NCI-H446 (cell line): ENCODE data around the gene CD83.

Source experiments
- DNase-seq, 2 experiments: peaks; one replicate each; lab custom pipeline; 2025; lab: John Stamatoyannopoulos, UW

The CD83 gene

GRCh38 chr6:14123386-14124111 lies 6.0 kb downstream of the CD83 start:
- DNase-seq = no peak

GRCh38 chr6:14125346-14125745 lies 7.8 kb downstream of the CD83 start:
- DNase-seq = no peak

GRCh38 chr6:14126191-14126590 lies 8.6 kb downstream of the CD83 start:
- peak; percentile 19 to 33 for DNase-seq

GRCh38 chr6:14127611-14128010 lies 10.0 kb downstream of the CD83 start:
- DNase-seq = no peak

- DNase-seq = no peak
Measured at GRCh38 chr6:14128012-14128411, 10.4 kb downstream of the CD83 start.

GRCh38 chr6:14128746-14129145 lies 11.2 kb downstream of the CD83 start:
- DNase-seq = no peak

- DNase-seq = peak; percentile 38 to 73
Measured at GRCh38 chr6:14129575-14129974, 12.0 kb downstream of the CD83 start.

GRCh38 chr6:14130435-14131075 lies 13.0 kb downstream of the CD83 start:
- no peak for DNase-seq

GRCh38 chr6:14131579-14131978 lies 14.0 kb downstream of the CD83 start:
- DNase-seq = no peak

- DNase-seq = no peak
Measured at GRCh38 chr6:14132244-14132920, 14.8 kb downstream of the CD83 start.

DNA sequence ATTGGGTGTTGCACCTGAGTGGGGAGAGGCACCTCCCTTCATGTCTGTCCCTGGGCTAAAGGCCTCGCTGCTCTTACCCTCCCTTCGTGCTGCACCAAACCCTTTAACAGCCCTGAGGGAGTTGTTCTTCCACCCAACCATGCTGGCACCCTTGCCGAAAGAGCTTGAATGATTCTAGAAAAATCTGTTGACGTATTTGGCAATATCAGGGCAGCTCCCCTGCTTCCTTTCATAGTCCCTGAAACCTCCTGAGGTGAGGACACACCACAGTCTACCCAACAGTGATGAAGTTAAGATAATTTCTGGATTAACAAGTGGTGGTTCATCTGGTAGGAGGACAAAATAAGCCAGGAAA lies 15.3 kb downstream of the CD83 start:
- no peak for DNase-seq

GRCh38 chr6:14134211-14134910 lies 16.8 kb downstream of the CD83 start:
- no peak for DNase-seq

GRCh38 chr6:14135893-14136539 lies 18.4 kb downstream of the CD83 start:
- DNase-seq = no peak

GRCh38 chr6:14138701-14139215 lies 21.2 kb downstream of the CD83 start:
- no peak for DNase-seq

- DNase-seq = no peak
Measured at GRCh38 chr6:14141351-14142062, 23.9 kb downstream of the CD83 start.

- DNase-seq = no peak
Measured at GRCh38 chr6:14142063-14142450, 24.5 kb downstream of the CD83 start.

GRCh38 chr6:14142511-14143223 lies 25.1 kb downstream of the CD83 start:
- peak in 1 of 2 experiments; percentile 14 for DNase-seq

- no peak for DNase-seq
Measured at GRCh38 chr6:14143305-14143704, 25.7 kb downstream of the CD83 start.

GRCh38 chr6:14144678-14145113 lies 27.1 kb downstream of the CD83 start:
- peak; percentile 66 to 82 for DNase-seq

- DNase-seq = peak in 1 of 2 experiments; percentile 33
Measured at GRCh38 chr6:14146506-14147096, 29.0 kb downstream of the CD83 start.
